ENCODE data around the gene ATF7. TPM values are rescaled to one million over a fixed set of nuclear protein-coding genes. Genes with fewer than 3 reads are reported as not detected.
A peak's percentile ranks its signal among the peaks of the same experiment; 100 is the strongest.

ATF7 gene
- polyA plus RNA-seq, 1 of the 3 experiments (the other 2 are of a cell fraction): 12.8 TPM

GRCh38 chr12:53484686-53485575, 141.3 kb downstream of the ATF7 start:
- H3K4me1 ChIP-seq (ENCODE audit: control insufficient read depth in 1 of 2, insufficient read depth in 2 of 2, low read depth in 1 of 2, low read length in 1 of 2): peaks cover 0 to 4% of the 10 kb centered on the region in 2 experiments; a peak in 2 of 4 replicates
- no peak for DNase-seq
- TF ChIP-seq CTCF (IDR thresholded peaks at IDR 0.05) (no peak), MXI1 (IDR thresholded peaks at IDR 0.05; ENCODE audit: low read depth, low read length) (no peak), POLR2AphosphoS5 (IDR thresholded peaks at IDR 0.05; ENCODE audit: low read depth, low read length) (peak; percentile 30), NRF1 (IDR thresholded peaks at IDR 0.05; ENCODE audit: low read depth, low read length) (no peak), MAX (IDR thresholded peaks at IDR 0.05; ENCODE audit: low read depth) (no peak), EZH2phosphoT487 (IDR thresholded peaks at IDR 0.05; ENCODE audit: borderline replicate concordance, low read depth) (no peak), GABPA (IDR thresholded peaks at IDR 0.05; ENCODE audit: low read depth) (no peak), TEAD4 (IDR thresholded peaks at IDR 0.05; ENCODE audit: borderline replicate concordance, insufficient read depth) (no peak), GATA2 (CRISPR knock-in tag; IDR thresholded peaks at IDR 0.05) (no peak)
- H3K79me2 ChIP-seq (ENCODE audit: insufficient read depth): peaks cover 30% of the 10 kb centered on the region; the same call in 1 of the 2 replicates
- H3K9me3 ChIP-seq: no peaks in the 10 kb centered on the region
- peaks cover 38% of the 10 kb centered on the region for H4K20me1 ChIP-seq (ENCODE audit: insufficient read depth)
- H3K4me3 ChIP-seq (ENCODE audit: low read depth in 2 of 2, low read length in 1 of 2): no peak overlapping the region
- peaks cover 56 to 58% of the 10 kb centered on the region in 2 experiments for H3K36me3 ChIP-seq (replicated peaks in 1 of 2; ENCODE audit: control insufficient read depth in 1 of 2, insufficient read depth in 2 of 2, low read length in 1 of 2)
- H3K27me3 ChIP-seq (ENCODE audit: insufficient read depth): no peaks in the 10 kb centered on the region
- peak overlapping the region in 1 of 2 experiments; percentile 5; a peak in 1 of 4 replicates for H3K27ac ChIP-seq (ENCODE audit: low read depth in 2 of 2, low read length in 1 of 2)
- no peak overlapping the region for H3K4me2 ChIP-seq
- no peaks in the 10 kb centered on the region for H3K9me2 ChIP-seq
- peaks cover 59% of the 10 kb centered on the region for H3F3A ChIP-seq (replicated peaks; ENCODE audit: insufficient read depth)
- ChIA-PET POLR2A (interaction anchor here (4.4 kb wide), 1 partner anchor 7 kb away, joined by 28 read pairs; no protein-coding TSS in a partner anchor), CTCF (no interaction called here)
- no peak overlapping the region for H3K9ac ChIP-seq
- H2AFZ ChIP-seq (ENCODE audit: low read depth): no peak overlapping the region
- WGBS (ENCODE audit: low lambda C conversion rate): 90% methylated on average over 6 of the region's 10 CpGs

- TF ChIP-seq TCF12 (IDR thresholded peaks at IDR 0.05) (no peak), FOXJ3 (CRISPR knock-in tag; IDR thresholded peaks at IDR 0.05) (no peak), MEF2A (IDR thresholded peaks at IDR 0.05; ENCODE audit: borderline replicate concordance, low read depth) (no peak), ELF1 (IDR thresholded peaks at IDR 0.05) (no peak), NFIC (IDR thresholded peaks at IDR 0.05; ENCODE audit: borderline replicate concordance) (no peak), GABPA (IDR thresholded peaks at IDR 0.05; ENCODE audit: low read depth) (no peak)
- Histone ChIP-seq H3K36me3 (replicated peaks in 1 of 2; ENCODE audit: control insufficient read depth in 1 of 2, insufficient read depth in 2 of 2, low read length in 1 of 2) (peaks cover 66 to 67% of the 10 kb centered on the region in 2 experiments), H3K4me1 (ENCODE audit: control insufficient read depth in 1 of 2, insufficient read depth in 2 of 2, low read depth in 1 of 2, low read length in 1 of 2) (peaks cover 0 to 5% of the 10 kb centered on the region in 2 experiments; a peak in 2 of 4 replicates), H3F3A (replicated peaks; ENCODE audit: insufficient read depth) (peaks cover 59% of the 10 kb centered on the region), H3K27me3 (ENCODE audit: insufficient read depth) (no peaks in the 10 kb centered on the region), H4K20me1 (ENCODE audit: insufficient read depth) (peaks cover 45% of the 10 kb centered on the region), H2AFZ (ENCODE audit: low read depth) (no peak overlapping the region), H3K9me3 (no peaks in the 10 kb centered on the region), H3K9ac (no peak overlapping the region), H3K4me3 (ENCODE audit: low read depth in 2 of 2, low read length in 1 of 2) (no peak overlapping the region), H3K9me2 (no peaks in the 10 kb centered on the region), H3K27ac (ENCODE audit: low read depth in 2 of 2, low read length in 1 of 2) (no peak overlapping the region), H3K4me2 (no peak overlapping the region), H3K79me2 (ENCODE audit: insufficient read depth) (peaks cover 26% of the 10 kb centered on the region; the same call in 1 of the 2 replicates)
- POLR2A ChIA-PET: interaction anchor here (4.4 kb wide), 1 partner anchor 8 kb away, joined by 28 read pairs; no protein-coding TSS in a partner anchor
- DNase-seq: no peak
- CTCF ChIA-PET: interaction anchor here (1.1 to 3.2 kb wide), 3 partner anchors 8 to 162 kb away, joined by 3 to 25 read pairs (median 14); partner anchors contain the start of gene AAAS
- 96% methylated on average over 4 of the region's 4 CpGs for WGBS (ENCODE audit: low lambda C conversion rate)
Measured at GRCh38 chr12:53483979-53484377, 142.2 kb downstream of the ATF7 start.

Measured in SK-N-SH (cell line).